Subcutaneous adipose tissue (tissue), 4 donors: Measurements from ENCODE around the gene ACTN1. TPM values are rescaled to one million over a fixed set of nuclear protein-coding genes. Genes with fewer than 3 reads are reported as not detected.

Experiments used
- CTCF ChIP-seq: fragments of 450-650 bp; IDR thresholded peaks from one replicate; pipeline ENCODE4 v1.5.1; 2016; ENCODE audit warnings: low read depth, mild to moderate bottlenecking, control low read depth, antibody characterized with exemption, moderate library complexity
- small RNA-seq: library from RNA; depleted of rRNA; stranded (forward); fragments of <200 nt; gene quantifications from one replicate; pipeline ENCODE3, GENCODE V24; 2016
- total RNA-seq, 4 donors: library from RNA; depleted of rRNA; stranded (reverse); fragments of >200 nt; gene quantifications; one replicate each; pipeline ENCODE4 v1.1.0, GENCODE V29; 2016

Gene ACTN1
- total RNA-seq, 4 donors from 2014 or later: 81.5 to 142 (median 105) TPM

GRCh38 chr14:68840454-68840853, 138.6 kb downstream of the ACTN1 start:
- no peak for TF ChIP-seq CTCF

- no peak for TF ChIP-seq CTCF
Measured at GRCh38 chr14:68836082-68836481, 143.0 kb downstream of the ACTN1 start.

GRCh38 chr14:68834816-68835215, 144.3 kb downstream of the ACTN1 start:
- TF ChIP-seq CTCF: no peak

GRCh38 chr14:68828698-68829097, 150.4 kb downstream of the ACTN1 start:
- no peak for TF ChIP-seq CTCF

- no peak for TF ChIP-seq CTCF
Measured at GRCh38 chr14:68825729-68826128, 153.4 kb downstream of the ACTN1 start.

GRCh38 chr14:68824517-68825347, 154.4 kb downstream of the ACTN1 start:
- no peak for TF ChIP-seq CTCF

- TF ChIP-seq CTCF: no peak
Measured at GRCh38 chr14:68824207-68824516, 154.9 kb downstream of the ACTN1 start.

Small RNAs within 50 kb of the gene (small RNA-seq; reads per million reads assigned to genes)
- gene BANF1P1 (not detected), gene HMGN1P3 (not detected), gene RPS29P1 (not detected)

Other genes starting within 250 kb of the ACTN1 start
- gene ZFP36L1, start 186.2 kb downstream of the ACTN1 start, total RNA-seq: 100 to 1,000 TPM; 125 to 253 (median 196) TPM
- gene DCAF5, start 173.8 kb upstream of the ACTN1 start, total RNA-seq: 10 to 100 TPM; 36.4 to 47.7 (median 40.2) TPM
- gene EXD2, start 212.2 kb upstream of the ACTN1 start, total RNA-seq: 10 to 100 TPM; 18.2 to 22.0 (median 21.1) TPM